Measurements from ENCODE around the gene TEX29.

GRCh38 chr13:111288276-111288675 is 32.2 kb upstream of the TEX29 start:
- no peak for TF ChIP-seq TAF1 (IDR thresholded peaks at IDR 0.05; ENCODE audit: borderline replicate concordance, low read depth, low read length)
- no peak for TF ChIP-seq POLR2AphosphoS5 (IDR thresholded peaks at IDR 0.05; ENCODE audit: low read depth, low read length)

Measured in GM12892 (cell line).